ENCODE data around the gene FKBP8. TPM values are rescaled to one million over a fixed set of nuclear protein-coding genes. Genes with fewer than 3 reads are reported as not detected.

The FKBP8 gene
- total RNA-seq, 1 donor from 2014 or later: 246 TPM

DNA sequence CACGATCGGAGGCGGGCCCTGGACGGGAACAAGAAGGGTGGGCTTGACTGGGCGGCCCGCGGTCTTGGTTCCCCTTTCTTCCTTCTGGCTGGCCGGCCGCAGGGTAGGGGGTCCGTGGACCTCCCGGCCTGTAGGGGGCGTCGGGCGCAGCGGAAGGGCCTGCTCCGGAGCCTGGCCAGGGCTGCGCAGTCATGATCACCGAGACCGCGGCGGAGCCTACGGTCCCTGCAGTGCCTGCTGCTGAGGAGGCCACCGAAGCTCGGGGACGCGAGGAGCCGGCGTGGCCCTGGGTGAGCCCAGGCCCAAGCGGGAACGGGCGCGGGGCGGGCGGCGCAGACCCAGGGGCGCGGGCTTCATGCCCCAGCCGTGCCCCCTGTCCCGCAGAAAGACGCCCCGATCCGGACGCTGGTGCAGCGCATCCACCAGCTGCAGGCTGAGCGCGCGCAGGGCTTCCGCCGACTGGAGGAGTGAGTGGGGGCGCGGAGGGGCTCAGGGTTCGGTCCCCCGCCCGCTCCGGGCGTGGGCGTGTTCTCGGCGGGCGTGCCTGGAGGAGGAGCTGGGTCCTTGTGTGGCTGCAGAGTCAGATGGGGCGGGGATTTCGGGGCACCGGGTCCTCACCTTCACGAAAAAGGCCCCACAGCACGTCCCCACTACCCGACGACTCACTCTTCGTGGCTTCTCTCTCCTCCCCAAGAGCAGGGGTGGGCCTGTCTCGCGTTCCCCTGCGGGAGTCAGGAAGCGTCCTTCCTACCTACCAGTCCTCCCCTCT lies 45.4 kb upstream of the FKBP8 start, which contains the start of gene REX1BD:
TSS of gene REX1BD (plus strand) at position 188 of the 769 bp plus-strand sequence. CDS start at position 192, 4 bp downstream.
- H3K4me1 ChIP-seq (ENCODE audit: insufficient read depth, low read length): peaks cover 13% of the 10 kb centered on the region
- Mint-ChIP-seq H3K36me3 (ENCODE audit: low read depth, unreplicated experiment) (no peaks in the 10 kb centered on the region), H3K4me1 (ENCODE audit: low read depth, unreplicated experiment) (peaks cover 9% of the 10 kb centered on the region), H3K27ac (ENCODE audit: unreplicated experiment) (peak within 1 kb of the TSS; percentile 84), H3K9me3 (ENCODE audit: unreplicated experiment) (no peaks in the 10 kb centered on the region), H3K27me3 (ENCODE audit: low read depth, unreplicated experiment) (peaks cover 5% of the 10 kb centered on the region), H3K4me3 (ENCODE audit: unreplicated experiment) (peak within 1 kb of the TSS; percentile 86)
- H3K27ac ChIP-seq (ENCODE audit: low read depth, low read length): peak within 1 kb of the TSS; percentile 63
- no peaks in the 10 kb centered on the region for H3K79me2 ChIP-seq (ENCODE audit: insufficient read depth, low read length)
- peak within 1 kb of the TSS; percentile 93 for H3K4me2 ChIP-seq (ENCODE audit: low read length)
- H3K9ac ChIP-seq (ENCODE audit: low read length): peak within 1 kb of the TSS; percentile 77
- H4K20me1 ChIP-seq (ENCODE audit: insufficient read depth, low read length): peaks cover 30% of the 10 kb centered on the region
- FAIRE-seq (no peak), DNase-seq (ENCODE audit: low read depth) (peak; percentile 59)
- no peaks in the 10 kb centered on the region for H3K27me3 ChIP-seq (ENCODE audit: insufficient read depth, low read length)
- peak within 1 kb of the TSS; percentile 73 for H2AFZ ChIP-seq (ENCODE audit: low read depth, low read length)
- H3K4me3 ChIP-seq (ENCODE audit: insufficient read depth, low read depth, low read length): peak within 1 kb of the TSS; percentile 74
- no peaks in the 10 kb centered on the region for H3K9me3 ChIP-seq (ENCODE audit: insufficient read depth, low read depth, low read length)
- no peaks in the 10 kb centered on the region for H3K36me3 ChIP-seq (ENCODE audit: insufficient read depth, low read length)
- no peak for TF ChIP-seq EZH2 (IDR thresholded peaks at IDR 0.05; ENCODE audit: insufficient read depth, low read length)
- TF ChIP-seq CTCF (IDR thresholded peaks at IDR 0.05; ENCODE audit: insufficient read depth, low read depth, low read length): peak; percentile 51

DNA sequence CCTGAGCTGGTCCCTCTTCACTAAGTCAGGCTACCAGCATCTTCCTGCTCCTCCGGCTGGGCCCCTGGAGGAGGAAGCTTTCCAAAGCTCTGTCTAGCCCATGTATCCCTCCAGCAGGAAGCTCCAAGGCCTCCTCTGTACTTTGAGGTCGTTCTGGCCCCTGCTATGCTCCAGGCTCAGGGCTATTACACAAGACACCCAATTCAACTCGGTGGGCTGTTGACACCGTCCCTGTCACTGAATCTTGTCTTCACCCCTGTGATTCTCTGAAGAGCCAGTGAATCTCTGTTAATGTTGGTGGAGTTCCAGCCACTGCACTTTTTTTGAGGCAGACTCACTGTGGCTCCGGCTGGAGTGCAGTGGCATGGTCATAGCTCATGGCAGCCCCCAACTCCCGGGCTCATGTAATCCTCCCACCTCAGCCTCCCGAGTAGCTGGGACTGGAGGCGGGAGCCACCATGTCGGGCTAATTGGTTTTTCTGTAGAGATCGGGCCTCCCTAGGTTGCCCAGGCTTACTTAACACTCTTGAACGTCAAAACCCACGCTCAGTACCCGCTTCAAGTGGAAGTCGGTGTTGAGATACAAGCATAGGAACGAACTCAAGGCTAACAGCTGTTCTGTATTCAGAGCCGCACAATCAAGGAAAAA lies 44.7 kb upstream of the FKBP8 start:
- Histone ChIP-seq H3K79me2 (ENCODE audit: insufficient read depth, low read length) (no peaks in the 10 kb centered on the region), H3K9ac (ENCODE audit: low read length) (peak overlapping the region; percentile 77), H3K9me3 (ENCODE audit: insufficient read depth, low read depth, low read length) (no peaks in the 10 kb centered on the region), H3K36me3 (ENCODE audit: insufficient read depth, low read length) (no peaks in the 10 kb centered on the region), H3K27ac (ENCODE audit: low read depth, low read length) (peak overlapping the region; percentile 20), H2AFZ (ENCODE audit: low read depth, low read length) (peak overlapping the region; percentile 73), H3K4me2 (ENCODE audit: low read length) (peak overlapping the region; percentile 93), H3K4me1 (ENCODE audit: insufficient read depth, low read length) (peaks cover 10% of the 10 kb centered on the region), H3K4me3 (ENCODE audit: insufficient read depth, low read depth, low read length) (peak overlapping the region; percentile 74), H3K27me3 (ENCODE audit: insufficient read depth, low read length) (no peaks in the 10 kb centered on the region), H4K20me1 (ENCODE audit: insufficient read depth, low read length) (peaks cover 23% of the 10 kb centered on the region)
- Mint-ChIP-seq H3K27ac (ENCODE audit: unreplicated experiment) (peak overlapping the region; percentile 80), H3K36me3 (ENCODE audit: low read depth, unreplicated experiment) (no peaks in the 10 kb centered on the region), H3K27me3 (ENCODE audit: low read depth, unreplicated experiment) (peaks cover 5% of the 10 kb centered on the region), H3K4me3 (ENCODE audit: unreplicated experiment) (peak overlapping the region; percentile 86), H3K9me3 (ENCODE audit: unreplicated experiment) (no peaks in the 10 kb centered on the region), H3K4me1 (ENCODE audit: low read depth, unreplicated experiment) (peaks cover 6% of the 10 kb centered on the region)
- DNase-seq (ENCODE audit: low read depth) (no peak), FAIRE-seq (no peak)
- TF ChIP-seq EZH2 (IDR thresholded peaks at IDR 0.05; ENCODE audit: insufficient read depth, low read length) (no peak), CTCF (IDR thresholded peaks at IDR 0.05; ENCODE audit: insufficient read depth, low read depth, low read length) (no peak)
